Astrocyte (in vitro differentiated cells and primary cell): ENCODE data around the gene TBRG4.

Experiments
- CTCF ChIP-seq: IDR thresholded peaks from 2 replicates; pipeline ENCODE4 v1.5.1; 2011; ENCODE audit warnings: low read depth, mild to moderate bottlenecking, inconsistent platforms, low read length, moderate library complexity; ENCODE audit not compliant: insufficient read depth
- EZH2 ChIP-seq: IDR thresholded peaks from 2 replicates; pipeline ENCODE4 v1.6.1; 2012; ENCODE audit warnings: mild to moderate bottlenecking, low read length, inconsistent platforms; ENCODE audit not compliant: insufficient read depth

GRCh38 chr7:45053941-45054340, 57.6 kb downstream of the TBRG4 start:
- TF ChIP-seq CTCF (no peak), EZH2 (no peak)
